ENCODE measurements around the gene HERC4.
"Not testable (repeated sequence)": the region's sequence is repeated elsewhere in the genome, so short reads cannot be mapped to it uniquely, and the experiment has no call there.

DNA sequence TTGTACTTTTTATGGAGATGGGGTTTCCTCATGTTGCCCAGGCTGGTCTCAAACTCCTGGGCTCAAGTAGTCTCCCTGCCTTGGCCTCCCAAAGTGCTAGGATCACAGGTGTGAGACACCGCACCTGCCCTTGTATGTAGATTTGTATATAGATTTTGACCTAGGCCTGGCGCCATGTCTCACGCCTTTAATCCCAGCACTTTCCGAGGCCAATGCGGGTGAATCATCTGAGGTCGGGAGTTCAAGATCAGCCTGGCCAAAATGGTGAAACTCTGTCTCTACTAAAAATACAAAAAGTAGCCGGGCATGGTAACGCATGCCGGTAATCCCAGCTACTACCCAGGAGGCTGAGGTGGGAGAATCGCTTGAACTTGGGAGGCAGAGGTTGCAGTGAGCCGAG lies 197.7 kb downstream of the HERC4 start:
- TF ChIP-seq POLR2AphosphoS5 (IDR thresholded peaks at IDR 0.05; ENCODE audit: low read depth, low read length); SIN3A (IDR thresholded peaks at IDR 0.05; ENCODE audit: low read depth); EGR1 (IDR thresholded peaks at IDR 0.05; ENCODE audit: low read depth): not testable (repeated sequence)
- TF ChIP-seq, protein P1, sequence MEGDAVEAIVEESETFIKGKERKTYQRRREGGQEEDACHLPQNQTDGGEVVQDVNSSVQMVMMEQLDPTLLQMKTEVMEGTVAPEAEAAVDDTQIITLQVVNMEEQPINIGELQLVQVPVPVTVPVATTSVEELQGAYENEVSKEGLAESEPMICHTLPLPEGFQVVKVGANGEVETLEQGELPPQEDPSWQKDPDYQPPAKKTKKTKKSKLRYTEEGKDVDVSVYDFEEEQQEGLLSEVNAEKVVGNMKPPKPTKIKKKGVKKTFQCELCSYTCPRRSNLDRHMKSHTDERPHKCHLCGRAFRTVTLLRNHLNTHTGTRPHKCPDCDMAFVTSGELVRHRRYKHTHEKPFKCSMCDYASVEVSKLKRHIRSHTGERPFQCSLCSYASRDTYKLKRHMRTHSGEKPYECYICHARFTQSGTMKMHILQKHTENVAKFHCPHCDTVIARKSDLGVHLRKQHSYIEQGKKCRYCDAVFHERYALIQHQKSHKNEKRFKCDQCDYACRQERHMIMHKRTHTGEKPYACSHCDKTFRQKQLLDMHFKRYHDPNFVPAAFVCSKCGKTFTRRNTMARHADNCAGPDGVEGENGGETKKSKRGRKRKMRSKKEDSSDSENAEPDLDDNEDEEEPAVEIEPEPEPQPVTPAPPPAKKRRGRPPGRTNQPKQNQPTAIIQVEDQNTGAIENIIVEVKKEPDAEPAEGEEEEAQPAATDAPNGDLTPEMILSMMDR (IDR thresholded peaks at IDR 0.05 in 2 of 3, conservative IDR thresholded peaks at IDR 0.05 in 1 of 3; ENCODE audit: borderline replicate concordance in 1 of 3, insufficient read depth in 1 of 3, low read depth in 2 of 3, low read length in 2 of 3): not testable (repeated sequence)
